ENCODE results near the gene HAUS7.

- no peak for TF ChIP-seq CTCF (IDR thresholded peaks at IDR 0.05)
- no peak for TF ChIP-seq POLR2AphosphoS5 (IDR thresholded peaks at IDR 0.05)
These were observed 31.8 kb downstream of the HAUS7 start for GRCh38 chrX:153438532-153438931.
